GM06990 (cell line): Measurements from ENCODE around the gene SLC39A3.

Source experiments
- DNase-seq: peaks from one replicate; pipeline ENCODE4 v3.0.0-alpha.2; 2011; ENCODE audit not compliant: insufficient read length; ENCODE audit errors: extremely low read depth
- H3K27me3 ChIP-seq: replicated peaks from 2 replicates; pipeline ENCODE4 v1.6.0; 2011; ENCODE audit warnings: low read length; ENCODE audit not compliant: control insufficient read depth, insufficient read depth
- H3K36me3 ChIP-seq: 2 replicates; pipeline ENCODE4 v1.5.1; 2011; ENCODE audit warnings: low read length; ENCODE audit not compliant: control insufficient read depth, insufficient read depth
- H3K4me3 ChIP-seq: replicated peaks from 2 replicates; pipeline ENCODE4 v1.5.1; 2011; ENCODE audit warnings: low read depth, mild to moderate bottlenecking, control low read depth, low read length
- TF ChIP-seq, protein P1 (sequence below): IDR thresholded peaks from 2 replicates; pipeline ENCODE4 v1.5.1; 2011; ENCODE audit warnings: low read length, control low read depth, mild to moderate bottlenecking, inconsistent platforms; ENCODE audit not compliant: insufficient read depth, poor library complexity, severe bottlenecking

Gene SLC39A3

DNA sequence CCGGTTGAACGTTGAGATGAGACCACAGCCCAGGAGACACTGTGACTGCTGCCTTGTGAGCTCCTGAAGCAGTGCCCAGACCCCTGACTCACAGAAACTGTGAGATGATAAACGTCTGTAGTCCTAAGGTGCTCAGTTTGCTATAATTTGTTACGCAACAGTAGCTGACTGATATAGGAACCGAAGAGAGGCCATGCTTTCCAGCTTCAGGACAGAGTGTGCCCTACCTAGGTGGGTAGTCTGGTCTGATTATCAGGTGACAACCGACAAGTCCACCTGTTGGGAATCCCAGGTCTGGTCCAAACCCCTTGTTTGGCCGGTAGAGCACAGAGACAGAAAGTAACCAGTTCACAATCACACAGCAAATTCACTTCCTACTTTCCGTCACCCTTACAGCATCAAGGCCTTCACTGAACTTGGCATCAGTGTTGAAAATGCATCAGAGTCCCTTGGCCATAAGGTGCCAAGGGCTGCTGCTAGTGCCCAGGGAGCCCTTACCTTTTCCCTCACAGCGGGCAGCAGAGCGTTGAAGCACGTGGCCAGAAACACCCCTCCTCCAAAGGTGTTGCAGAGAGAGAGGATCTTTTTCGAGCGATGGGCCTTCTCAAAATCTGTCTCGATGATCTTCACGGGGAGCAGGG, 3.1 kb downstream of the SLC39A3 start:
- H3K4me3 ChIP-seq = no peak overlapping the region
- no peak for DNase-seq
- peaks cover 30% of the 10 kb centered on the region for H3K36me3 ChIP-seq
- H3K27me3 ChIP-seq = no peaks in the 10 kb centered on the region
- TF ChIP-seq, protein P1, sequence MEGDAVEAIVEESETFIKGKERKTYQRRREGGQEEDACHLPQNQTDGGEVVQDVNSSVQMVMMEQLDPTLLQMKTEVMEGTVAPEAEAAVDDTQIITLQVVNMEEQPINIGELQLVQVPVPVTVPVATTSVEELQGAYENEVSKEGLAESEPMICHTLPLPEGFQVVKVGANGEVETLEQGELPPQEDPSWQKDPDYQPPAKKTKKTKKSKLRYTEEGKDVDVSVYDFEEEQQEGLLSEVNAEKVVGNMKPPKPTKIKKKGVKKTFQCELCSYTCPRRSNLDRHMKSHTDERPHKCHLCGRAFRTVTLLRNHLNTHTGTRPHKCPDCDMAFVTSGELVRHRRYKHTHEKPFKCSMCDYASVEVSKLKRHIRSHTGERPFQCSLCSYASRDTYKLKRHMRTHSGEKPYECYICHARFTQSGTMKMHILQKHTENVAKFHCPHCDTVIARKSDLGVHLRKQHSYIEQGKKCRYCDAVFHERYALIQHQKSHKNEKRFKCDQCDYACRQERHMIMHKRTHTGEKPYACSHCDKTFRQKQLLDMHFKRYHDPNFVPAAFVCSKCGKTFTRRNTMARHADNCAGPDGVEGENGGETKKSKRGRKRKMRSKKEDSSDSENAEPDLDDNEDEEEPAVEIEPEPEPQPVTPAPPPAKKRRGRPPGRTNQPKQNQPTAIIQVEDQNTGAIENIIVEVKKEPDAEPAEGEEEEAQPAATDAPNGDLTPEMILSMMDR = no peak

DNA sequence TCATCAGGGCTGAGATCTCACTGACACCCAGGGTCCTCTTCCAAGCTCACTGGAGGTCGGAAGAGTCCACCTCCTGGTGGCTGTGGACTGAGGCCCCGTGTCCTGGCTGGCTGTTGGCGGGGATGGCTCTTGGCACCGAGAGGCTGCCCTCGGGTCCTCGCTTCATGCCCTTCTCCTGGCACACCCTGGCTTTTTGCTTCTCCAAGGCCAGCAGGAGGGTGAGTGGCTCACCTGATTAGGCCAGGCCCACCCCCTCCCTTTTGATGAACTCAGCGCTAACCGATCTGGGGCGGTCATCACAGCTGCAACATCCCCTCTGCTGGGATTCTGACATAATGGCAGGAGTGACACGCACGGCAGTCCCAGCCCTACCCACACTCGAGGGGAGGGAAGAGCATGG, 4.4 kb downstream of the SLC39A3 start:
- H3K36me3 ChIP-seq = peaks cover 30% of the 10 kb centered on the region
- TF ChIP-seq, protein P1 = no peak
- no peaks in the 10 kb centered on the region for H3K27me3 ChIP-seq
- DNase-seq = no peak
- H3K4me3 ChIP-seq = no peak overlapping the region

DNA sequence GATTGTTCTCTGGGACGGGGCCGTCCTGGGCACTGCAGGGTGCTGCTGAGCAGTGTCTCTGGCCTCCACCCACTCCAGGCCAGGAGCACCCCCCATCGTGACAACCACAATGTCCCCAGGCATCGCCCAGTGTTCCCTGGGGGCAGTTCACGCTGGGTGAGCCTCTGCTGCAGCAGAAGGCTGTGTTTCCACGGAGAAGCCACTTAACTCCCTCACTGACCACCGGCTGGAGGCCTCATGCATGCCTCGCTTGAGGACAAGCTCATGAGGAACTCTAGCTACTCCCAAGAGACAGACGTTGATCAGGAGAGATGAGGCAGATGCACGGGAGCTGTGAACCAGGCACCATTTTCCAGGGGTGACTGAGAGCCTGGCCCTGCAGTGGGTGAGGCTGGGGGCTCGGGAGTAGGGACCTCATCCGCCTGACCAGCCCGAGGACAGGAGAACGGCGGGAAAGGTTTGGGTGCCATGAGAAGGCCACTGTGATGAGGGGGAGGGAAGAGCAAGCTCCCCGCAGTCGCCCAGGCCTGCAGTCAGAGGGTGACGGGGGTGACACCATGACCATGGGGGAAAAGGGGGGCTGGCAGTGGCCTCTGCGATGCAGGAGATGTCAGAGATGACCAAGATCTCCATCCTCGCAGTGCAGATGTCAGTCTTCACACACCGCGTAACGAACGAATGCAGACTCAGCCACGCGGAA, 5.1 kb downstream of the SLC39A3 start:
- H3K4me3 ChIP-seq = no peak overlapping the region
- peaks cover 30% of the 10 kb centered on the region for H3K36me3 ChIP-seq
- no peaks in the 10 kb centered on the region for H3K27me3 ChIP-seq
- DNase-seq = no peak
- TF ChIP-seq, protein P1 = no peak

DNA sequence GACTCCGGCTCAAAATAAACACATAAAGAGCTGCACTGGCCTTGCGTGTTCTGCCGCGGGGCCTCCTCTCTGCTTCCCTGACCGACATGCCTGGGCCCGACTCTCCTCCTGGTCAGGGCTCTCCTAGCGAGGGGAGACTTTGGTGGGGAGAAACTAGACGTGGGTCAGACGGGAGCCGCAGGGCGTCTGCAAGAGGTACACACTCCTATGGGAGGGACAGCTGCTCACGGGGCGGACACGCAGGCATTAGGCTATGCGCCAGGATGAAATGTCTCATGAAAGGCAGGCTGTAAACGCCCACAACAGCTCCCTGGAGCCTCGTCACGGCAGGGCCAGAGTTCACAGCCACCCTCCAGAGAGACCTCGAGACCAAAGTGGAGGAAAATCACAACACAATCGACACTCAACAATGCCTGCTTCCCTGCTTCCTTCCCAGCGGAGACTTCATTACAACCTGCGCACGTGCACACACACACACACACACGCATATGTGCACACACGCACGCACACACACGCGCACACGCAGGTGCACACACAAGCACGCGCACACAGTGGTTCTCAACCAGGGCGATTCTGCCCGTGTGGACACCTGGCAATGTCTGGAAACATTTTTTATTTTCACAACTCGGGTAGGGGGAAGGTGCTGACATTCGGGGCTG, 5.8 kb downstream of the SLC39A3 start:
- TF ChIP-seq, protein P1 = no peak
- H3K27me3 ChIP-seq = no peaks in the 10 kb centered on the region
- peaks cover 30% of the 10 kb centered on the region for H3K36me3 ChIP-seq
- no peak overlapping the region for H3K4me3 ChIP-seq
- DNase-seq = no peak

DNA sequence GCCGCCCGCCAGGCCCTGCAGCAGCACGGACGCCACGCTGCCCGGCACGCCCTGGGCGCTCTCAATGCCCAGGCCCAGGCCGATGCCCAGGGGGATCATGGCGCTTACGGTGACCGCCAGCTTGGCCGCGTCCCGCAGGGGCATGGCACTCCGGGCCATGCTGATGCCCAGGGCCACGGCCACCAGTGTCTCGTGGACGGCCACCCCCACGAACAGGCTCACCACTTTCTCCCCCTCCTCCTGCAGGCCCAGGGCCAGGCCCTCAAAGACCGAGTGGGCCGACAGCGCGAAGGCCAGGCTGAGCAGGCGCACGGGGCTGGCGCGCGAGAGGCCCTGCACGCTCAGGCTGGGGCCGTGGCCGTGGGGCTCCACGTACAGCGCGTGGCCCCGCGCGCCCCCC, 6.9 kb downstream of the SLC39A3 start:
- no peak for DNase-seq
- H3K4me3 ChIP-seq = no peak overlapping the region
- TF ChIP-seq, protein P1 = no peak
- peaks cover 30% of the 10 kb centered on the region for H3K36me3 ChIP-seq
- no peaks in the 10 kb centered on the region for H3K27me3 ChIP-seq
